ENCODE results near the gene IFNA1.
A peak's percentile ranks its signal among the peaks of the same experiment; 100 is the strongest.

Gene IFNA1

GRCh38 chr9:21404146-21404545 lies 36.1 kb upstream of the IFNA1 start:
- no peak for DNase-seq (ENCODE audit: low read depth in 2 of 2)
- no peak for TF ChIP-seq CTCF (IDR thresholded peaks at IDR 0.05; ENCODE audit: low read depth, low read length)
- H3K4me3 ChIP-seq (replicated peaks in 1 of 2; ENCODE audit: low read depth in 2 of 2, low read length in 2 of 2): no peak overlapping the region

GRCh38 chr9:21408817-21409216 lies 31.4 kb upstream of the IFNA1 start, which contains the start of gene IFNA8:
TSS of gene IFNA8 (plus strand) at chr9:21409117. CDS start at chr9:21409177, 60 bp downstream.
- TF ChIP-seq CTCF (IDR thresholded peaks at IDR 0.05; ENCODE audit: low read depth, low read length): no peak
- DNase-seq (ENCODE audit: low read depth in 2 of 2): no peak
- H3K4me3 ChIP-seq (replicated peaks in 1 of 2; ENCODE audit: low read depth in 2 of 2, low read length in 2 of 2): no peak within 1 kb of the TSS

GRCh38 chr9:21412107-21412506 lies 28.1 kb upstream of the IFNA1 start:
- DNase-seq (ENCODE audit: low read depth in 2 of 2): no peak
- no peak overlapping the region for H3K4me3 ChIP-seq (replicated peaks in 1 of 2; ENCODE audit: low read depth in 2 of 2, low read length in 2 of 2)
- no peak for TF ChIP-seq CTCF (IDR thresholded peaks at IDR 0.05; ENCODE audit: low read depth, low read length)

GRCh38 chr9:21413151-21413550 lies 27.1 kb upstream of the IFNA1 start:
- no peak for DNase-seq (ENCODE audit: low read depth in 2 of 2)
- no peak overlapping the region for H3K4me3 ChIP-seq (replicated peaks in 1 of 2; ENCODE audit: low read depth in 2 of 2, low read length in 2 of 2)
- TF ChIP-seq CTCF (IDR thresholded peaks at IDR 0.05; ENCODE audit: low read depth, low read length): no peak

GRCh38 chr9:21413624-21414023 lies 26.6 kb upstream of the IFNA1 start:
- no peak for DNase-seq (ENCODE audit: low read depth in 2 of 2)
- no peak overlapping the region for H3K4me3 ChIP-seq (replicated peaks in 1 of 2; ENCODE audit: low read depth in 2 of 2, low read length in 2 of 2)
- TF ChIP-seq CTCF (IDR thresholded peaks at IDR 0.05; ENCODE audit: low read depth, low read length): peak; percentile 33

GRCh38 chr9:21414220-21414940 lies 25.9 kb upstream of the IFNA1 start:
- no peak overlapping the region for H3K4me3 ChIP-seq (replicated peaks in 1 of 2; ENCODE audit: low read depth in 2 of 2, low read length in 2 of 2)
- DNase-seq (ENCODE audit: low read depth in 2 of 2): no peak
- no peak for TF ChIP-seq CTCF (IDR thresholded peaks at IDR 0.05; ENCODE audit: low read depth, low read length)

Measured in cardiac fibroblast (primary cell).